Measurements from ENCODE around the gene BAZ2B.

- no peak for TF ChIP-seq CTCF (IDR thresholded peaks at IDR 0.05)
- no peak for TF ChIP-seq POLR2A (IDR thresholded peaks at IDR 0.05)
Measured at GRCh38 chr2:159637240-159637639, 20.9 kb upstream of the BAZ2B start.

Data from testis (tissue), 2 donors.